Measurements from ENCODE around the gene CECR2. TPM values are rescaled to one million over a fixed set of nuclear protein-coding genes. Genes with fewer than 3 reads are reported as not detected.

The CECR2 gene
- polyA plus RNA-seq, 1 of the 3 experiments (the other 2 are of a cell fraction): not detected

- no peak for DNase-seq
- CTCF ChIA-PET: no interaction called here
Measured at GRCh38 chr22:17342361-17342760, 26.9 kb upstream of the CECR2 start.

DNA sequence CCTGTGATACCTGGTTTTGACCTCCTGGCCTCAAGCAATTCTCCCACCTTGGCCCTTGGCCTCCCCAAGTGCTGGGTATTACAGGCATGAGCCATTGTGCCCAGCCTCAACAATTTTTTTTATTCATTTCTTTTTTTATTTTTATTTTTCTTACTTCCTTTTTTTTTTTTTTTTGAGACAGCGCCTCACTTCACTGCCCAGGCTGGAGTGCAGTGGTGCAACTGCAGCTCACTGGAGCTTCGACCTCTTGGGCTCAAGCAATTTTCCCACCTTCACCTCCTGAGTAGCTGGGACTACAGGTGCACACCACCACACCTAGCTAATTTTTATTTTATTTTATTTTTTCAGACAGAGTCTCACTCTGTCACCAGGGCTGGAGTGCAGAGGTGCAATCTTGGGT lies 25.5 kb upstream of the CECR2 start:
- Histone ChIP-seq H3K27ac (ENCODE audit: low read depth in 2 of 2, low read length in 1 of 2) (no peak overlapping the region), H3K79me2 (ENCODE audit: insufficient read depth) (no peaks in the 10 kb centered on the region), H3K4me2 (no peak overlapping the region), H3K9me2 (no peaks in the 10 kb centered on the region), H4K20me1 (ENCODE audit: insufficient read depth) (no peaks in the 10 kb centered on the region), H3K27me3 (ENCODE audit: insufficient read depth) (peaks cover 20% of the 10 kb centered on the region), H3F3A (replicated peaks; ENCODE audit: insufficient read depth) (no peaks in the 10 kb centered on the region), H3K4me1 (ENCODE audit: control insufficient read depth in 1 of 2, insufficient read depth in 2 of 2, low read depth in 1 of 2, low read length in 1 of 2) (no peaks in the 10 kb centered on the region), H3K9me3 (no peaks in the 10 kb centered on the region), H3K36me3 (replicated peaks in 1 of 2; ENCODE audit: control insufficient read depth in 1 of 2, insufficient read depth in 2 of 2, low read length in 1 of 2) (no peaks in the 10 kb centered on the region), H2AFZ (ENCODE audit: low read depth) (no peak overlapping the region), H3K4me3 (ENCODE audit: low read depth in 2 of 2, low read length in 1 of 2) (no peak overlapping the region), H3K9ac (no peak overlapping the region)
- no peak for DNase-seq
- TF ChIP-seq IRF3 (IDR thresholded peaks at IDR 0.05; ENCODE audit: low read depth, low read length) (no peak), CHD2 (IDR thresholded peaks at IDR 0.05; ENCODE audit: low read length, partially characterized antibody) (no peak), NRF1 (IDR thresholded peaks at IDR 0.05; ENCODE audit: low read depth, low read length) (no peak), RAD21 (IDR thresholded peaks at IDR 0.05; ENCODE audit: low read length) (no peak), FOXM1 (IDR thresholded peaks at IDR 0.05; ENCODE audit: low read depth) (no peak), GATA2 (CRISPR knock-in tag; IDR thresholded peaks at IDR 0.05) (no peak)
- CTCF ChIA-PET: no interaction called here
- 4% methylated on average over 2 of the region's 2 CpGs for WGBS (ENCODE audit: low lambda C conversion rate)
- POLR2A ChIA-PET: no interaction called here

More at GRCh38 chr22:17342361-17342760, 26.9 kb upstream of the CECR2 start:
- no peak overlapping the region for H2AFZ ChIP-seq (ENCODE audit: low read depth)
- no peaks in the 10 kb centered on the region for H3K36me3 ChIP-seq (replicated peaks in 1 of 2; ENCODE audit: control insufficient read depth in 1 of 2, insufficient read depth in 2 of 2, low read length in 1 of 2)
- no peaks in the 10 kb centered on the region for H3F3A ChIP-seq (replicated peaks; ENCODE audit: insufficient read depth)
- H3K9me2 ChIP-seq: no peaks in the 10 kb centered on the region
- H3K79me2 ChIP-seq (ENCODE audit: insufficient read depth): no peaks in the 10 kb centered on the region
- TF ChIP-seq TCF12 (IDR thresholded peaks at IDR 0.05) (no peak), YY1 (IDR thresholded peaks at IDR 0.05; ENCODE audit: low read depth) (no peak), EP300 (IDR thresholded peaks at IDR 0.05; ENCODE audit: borderline replicate concordance in 1 of 2, low read depth in 1 of 2, low read length in 1 of 2) (no peak), POLR2AphosphoS5 (IDR thresholded peaks at IDR 0.05; ENCODE audit: low read depth, low read length) (no peak), GABPA (IDR thresholded peaks at IDR 0.05; ENCODE audit: low read depth) (no peak), CHD2 (IDR thresholded peaks at IDR 0.05; ENCODE audit: low read length, partially characterized antibody) (no peak), SIN3A (IDR thresholded peaks at IDR 0.05; ENCODE audit: borderline replicate concordance, low read depth, low read length) (no peak), NFIC (IDR thresholded peaks at IDR 0.05; ENCODE audit: borderline replicate concordance) (no peak)
- TF ChIP-seq, protein P1, sequence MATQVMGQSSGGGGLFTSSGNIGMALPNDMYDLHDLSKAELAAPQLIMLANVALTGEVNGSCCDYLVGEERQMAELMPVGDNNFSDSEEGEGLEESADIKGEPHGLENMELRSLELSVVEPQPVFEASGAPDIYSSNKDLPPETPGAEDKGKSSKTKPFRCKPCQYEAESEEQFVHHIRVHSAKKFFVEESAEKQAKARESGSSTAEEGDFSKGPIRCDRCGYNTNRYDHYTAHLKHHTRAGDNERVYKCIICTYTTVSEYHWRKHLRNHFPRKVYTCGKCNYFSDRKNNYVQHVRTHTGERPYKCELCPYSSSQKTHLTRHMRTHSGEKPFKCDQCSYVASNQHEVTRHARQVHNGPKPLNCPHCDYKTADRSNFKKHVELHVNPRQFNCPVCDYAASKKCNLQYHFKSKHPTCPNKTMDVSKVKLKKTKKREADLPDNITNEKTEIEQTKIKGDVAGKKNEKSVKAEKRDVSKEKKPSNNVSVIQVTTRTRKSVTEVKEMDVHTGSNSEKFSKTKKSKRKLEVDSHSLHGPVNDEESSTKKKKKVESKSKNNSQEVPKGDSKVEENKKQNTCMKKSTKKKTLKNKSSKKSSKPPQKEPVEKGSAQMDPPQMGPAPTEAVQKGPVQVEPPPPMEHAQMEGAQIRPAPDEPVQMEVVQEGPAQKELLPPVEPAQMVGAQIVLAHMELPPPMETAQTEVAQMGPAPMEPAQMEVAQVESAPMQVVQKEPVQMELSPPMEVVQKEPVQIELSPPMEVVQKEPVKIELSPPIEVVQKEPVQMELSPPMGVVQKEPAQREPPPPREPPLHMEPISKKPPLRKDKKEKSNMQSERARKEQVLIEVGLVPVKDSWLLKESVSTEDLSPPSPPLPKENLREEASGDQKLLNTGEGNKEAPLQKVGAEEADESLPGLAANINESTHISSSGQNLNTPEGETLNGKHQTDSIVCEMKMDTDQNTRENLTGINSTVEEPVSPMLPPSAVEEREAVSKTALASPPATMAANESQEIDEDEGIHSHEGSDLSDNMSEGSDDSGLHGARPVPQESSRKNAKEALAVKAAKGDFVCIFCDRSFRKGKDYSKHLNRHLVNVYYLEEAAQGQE (IDR thresholded peaks at IDR 0.05; ENCODE audit: low read depth, low read length): no peak
- TF ChIP-seq, protein P2, sequence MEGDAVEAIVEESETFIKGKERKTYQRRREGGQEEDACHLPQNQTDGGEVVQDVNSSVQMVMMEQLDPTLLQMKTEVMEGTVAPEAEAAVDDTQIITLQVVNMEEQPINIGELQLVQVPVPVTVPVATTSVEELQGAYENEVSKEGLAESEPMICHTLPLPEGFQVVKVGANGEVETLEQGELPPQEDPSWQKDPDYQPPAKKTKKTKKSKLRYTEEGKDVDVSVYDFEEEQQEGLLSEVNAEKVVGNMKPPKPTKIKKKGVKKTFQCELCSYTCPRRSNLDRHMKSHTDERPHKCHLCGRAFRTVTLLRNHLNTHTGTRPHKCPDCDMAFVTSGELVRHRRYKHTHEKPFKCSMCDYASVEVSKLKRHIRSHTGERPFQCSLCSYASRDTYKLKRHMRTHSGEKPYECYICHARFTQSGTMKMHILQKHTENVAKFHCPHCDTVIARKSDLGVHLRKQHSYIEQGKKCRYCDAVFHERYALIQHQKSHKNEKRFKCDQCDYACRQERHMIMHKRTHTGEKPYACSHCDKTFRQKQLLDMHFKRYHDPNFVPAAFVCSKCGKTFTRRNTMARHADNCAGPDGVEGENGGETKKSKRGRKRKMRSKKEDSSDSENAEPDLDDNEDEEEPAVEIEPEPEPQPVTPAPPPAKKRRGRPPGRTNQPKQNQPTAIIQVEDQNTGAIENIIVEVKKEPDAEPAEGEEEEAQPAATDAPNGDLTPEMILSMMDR (IDR thresholded peaks at IDR 0.05): no peak
- H3K9ac ChIP-seq: no peak overlapping the region
- peaks cover 28% of the 10 kb centered on the region for H3K27me3 ChIP-seq (ENCODE audit: insufficient read depth)
- no peak overlapping the region for H3K4me3 ChIP-seq (ENCODE audit: low read depth in 2 of 2, low read length in 1 of 2)
- 1% methylated on average over 5 of the region's 5 CpGs for WGBS (ENCODE audit: low lambda C conversion rate)
- H3K9me3 ChIP-seq: no peaks in the 10 kb centered on the region
- POLR2A ChIA-PET: no interaction called here
- no peak overlapping the region for H3K4me2 ChIP-seq
- no peaks in the 10 kb centered on the region for H3K4me1 ChIP-seq (ENCODE audit: control insufficient read depth in 1 of 2, insufficient read depth in 2 of 2, low read depth in 1 of 2, low read length in 1 of 2)
- no peak overlapping the region for H3K27ac ChIP-seq (ENCODE audit: low read depth in 2 of 2, low read length in 1 of 2)
- H4K20me1 ChIP-seq (ENCODE audit: insufficient read depth): no peaks in the 10 kb centered on the region
